CD4-positive, alpha-beta T cell (primary cell): ENCODE data around the gene UGT3A2. TPM values are rescaled to one million over a fixed set of nuclear protein-coding genes. Genes with fewer than 3 reads are reported as not detected.

ENCODE experiments used
- ATAC-seq: fragments of 200-7000 bp; cut with Tn5 transposase; one replicate; pipeline ENCODE4 v1.10.0; 2022; ENCODE audit warnings: mild to moderate bottlenecking; ENCODE audit not compliant: poor library complexity
- CTCF ChIA-PET: fragments of 350-600 bp; sonication (Branson Sonifier 250); formaldehyde crosslinking; loops from one replicate; lab custom pipeline; 2021; ENCODE audit warnings: antibody characterized with exemption, inconsistent platforms; lab: Charles Lee
- POLR2A ChIA-PET: fragments of 350-600 bp; sonication (Branson Sonifier 250); formaldehyde crosslinking; loops from one replicate; lab custom pipeline; 2021; ENCODE audit warnings: antibody characterized with exemption, inconsistent platforms; lab: Charles Lee
- DNase-seq, 14 experiments: peaks; one replicate each; pipeline ENCODE4 v3.0.0-alpha.2; 2013 to 2020; ENCODE audit warnings: mixed read lengths in 2 of 14
- H3K27ac ChIP-seq, 2 donors: one replicate each; pipeline versions ENCODE4 v1.5.1 to v1.7.0; 2013; ENCODE audit warnings: low read length in 2 of 2, low read depth in 1 of 2, mild to moderate bottlenecking in 1 of 2
- H3K27me3 ChIP-seq, 2 experiments: 1 replicate in 1 of 2; 2 replicates in 1 of 2; pipeline versions ENCODE4 v1.6.1 to v1.7.0; 2013; ENCODE audit warnings: low read length in 2 of 2, control low read depth in 1 of 2, mild to moderate bottlenecking in 1 of 2, moderate library complexity in 1 of 2; ENCODE audit not compliant: insufficient read depth in 2 of 2, control insufficient read depth in 1 of 2
- H3K36me3 ChIP-seq: one replicate; pipeline ENCODE4 v1.6.1; 2013; ENCODE audit warnings: low read length, control low read depth; ENCODE audit not compliant: insufficient read depth
- H3K4me1 ChIP-seq: one replicate; pipeline ENCODE4 v1.6.1; 2013; ENCODE audit warnings: low read length, control low read depth; ENCODE audit not compliant: insufficient read depth
- H3K4me3 ChIP-seq: one replicate; pipeline ENCODE4 v1.5.1; 2013; ENCODE audit warnings: mild to moderate bottlenecking, low read length, moderate library complexity
- H3K9me3 ChIP-seq, 2 experiments: 1 replicate in 1 of 2; 2 replicates in 1 of 2; pipeline versions ENCODE4 v1.6.1 to v1.7.0; 2013; ENCODE audit warnings: low read length in 2 of 2, mild to moderate bottlenecking in 2 of 2, control low read depth in 1 of 2, moderate library complexity in 1 of 2; ENCODE audit not compliant: control insufficient read depth in 1 of 2, insufficient read depth in 1 of 2
- H3K27ac Mint-ChIP-seq: one replicate; pipeline ENCODE4 v1.8.0; 2020; ENCODE audit warnings: mixed read lengths
- H3K27me3 Mint-ChIP-seq: one replicate; pipeline ENCODE4 v1.8.0; 2021; ENCODE audit warnings: mixed read lengths
- H3K36me3 Mint-ChIP-seq: one replicate; pipeline ENCODE4 v1.8.0; 2021; ENCODE audit warnings: low read depth, mixed read lengths
- H3K4me1 Mint-ChIP-seq: one replicate; pipeline ENCODE4 v1.8.0; 2021; ENCODE audit warnings: low read depth, mixed read lengths
- H3K4me3 Mint-ChIP-seq: one replicate; pipeline ENCODE4 v1.8.0; 2020; ENCODE audit warnings: mild to moderate bottlenecking, mixed read lengths
- H3K9me3 Mint-ChIP-seq: one replicate; pipeline ENCODE4 v1.8.0; 2020; ENCODE audit warnings: mixed read lengths
- intact Hi-C, 2 experiments: fragments of 100-400 bp; cut with DNase I in 1 of 2; cut with micrococcal nuclease in 1 of 2; formaldehyde crosslinking; loops; one replicate each; pipeline versions ENCODE4 v1.15.1 to v1.9.0; 2023 to 2025; cut with DNase I, micrococcal nuclease
- total RNA-seq, 174 experiments: library from RNA in 2 of 174; stranded (reverse) in 2 of 174; gene quantifications; one replicate each; pipeline ENCODE4 v1.2.3 and lab custom pipeline; 2021 to 2026
- TF ChIP-seq, protein P1 (sequence below): fragments of 200-600 bp; IDR thresholded peaks from one replicate; pipeline ENCODE4 v1.8.0; 2022; ENCODE audit warnings: antibody characterized with exemption, mild to moderate bottlenecking

The UGT3A2 gene
- total RNA-seq, 2 experiments from 2014 or later, result not detected

DNA sequence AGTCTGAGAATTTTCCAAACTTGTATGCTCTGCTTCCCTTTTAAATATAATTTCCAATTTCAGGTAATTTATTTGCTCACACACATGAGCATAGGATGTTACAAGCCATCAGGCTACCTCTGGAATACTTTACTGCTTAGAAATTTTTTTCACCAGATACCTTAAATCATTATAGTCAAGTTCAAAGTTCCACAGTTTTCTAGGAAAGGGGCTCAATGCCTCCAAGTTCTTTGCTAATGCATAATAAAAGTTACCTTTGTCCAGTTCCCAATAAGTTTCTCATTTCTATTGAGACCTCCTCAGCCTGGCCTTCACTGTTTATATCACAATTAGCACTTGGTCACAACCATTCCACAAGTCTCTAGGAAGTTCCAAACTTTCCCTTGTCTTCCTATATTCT is 59.3 kb downstream of the UGT3A2 start:
- ATAC-seq, result no peak
- H3K36me3 ChIP-seq, result no peaks in the 10 kb centered on the region
- TF ChIP-seq, protein P1, sequence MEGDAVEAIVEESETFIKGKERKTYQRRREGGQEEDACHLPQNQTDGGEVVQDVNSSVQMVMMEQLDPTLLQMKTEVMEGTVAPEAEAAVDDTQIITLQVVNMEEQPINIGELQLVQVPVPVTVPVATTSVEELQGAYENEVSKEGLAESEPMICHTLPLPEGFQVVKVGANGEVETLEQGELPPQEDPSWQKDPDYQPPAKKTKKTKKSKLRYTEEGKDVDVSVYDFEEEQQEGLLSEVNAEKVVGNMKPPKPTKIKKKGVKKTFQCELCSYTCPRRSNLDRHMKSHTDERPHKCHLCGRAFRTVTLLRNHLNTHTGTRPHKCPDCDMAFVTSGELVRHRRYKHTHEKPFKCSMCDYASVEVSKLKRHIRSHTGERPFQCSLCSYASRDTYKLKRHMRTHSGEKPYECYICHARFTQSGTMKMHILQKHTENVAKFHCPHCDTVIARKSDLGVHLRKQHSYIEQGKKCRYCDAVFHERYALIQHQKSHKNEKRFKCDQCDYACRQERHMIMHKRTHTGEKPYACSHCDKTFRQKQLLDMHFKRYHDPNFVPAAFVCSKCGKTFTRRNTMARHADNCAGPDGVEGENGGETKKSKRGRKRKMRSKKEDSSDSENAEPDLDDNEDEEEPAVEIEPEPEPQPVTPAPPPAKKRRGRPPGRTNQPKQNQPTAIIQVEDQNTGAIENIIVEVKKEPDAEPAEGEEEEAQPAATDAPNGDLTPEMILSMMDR, result no peak
- no peak overlapping the region for H3K4me3 Mint-ChIP-seq
- H3K9me3 Mint-ChIP-seq, result peaks cover 8% of the 10 kb centered on the region
- H3K9me3 ChIP-seq, result no peaks in the 10 kb centered on the region
- H3K4me1 ChIP-seq, result no peaks in the 10 kb centered on the region
- H3K27ac Mint-ChIP-seq, result no peak overlapping the region
- H3K27me3 Mint-ChIP-seq, result no peaks in the 10 kb centered on the region
- POLR2A ChIA-PET, result no interaction called here
- intact Hi-C loops, result no loop called here
- H3K27me3 ChIP-seq, result no peaks in the 10 kb centered on the region
- H3K4me1 Mint-ChIP-seq, result no peaks in the 10 kb centered on the region
- H3K27ac ChIP-seq, result no peak overlapping the region
- DNase-seq, result no peak
- CTCF ChIA-PET, result no interaction called here
- no peak overlapping the region for H3K4me3 ChIP-seq
- no peaks in the 10 kb centered on the region for H3K36me3 Mint-ChIP-seq

DNA sequence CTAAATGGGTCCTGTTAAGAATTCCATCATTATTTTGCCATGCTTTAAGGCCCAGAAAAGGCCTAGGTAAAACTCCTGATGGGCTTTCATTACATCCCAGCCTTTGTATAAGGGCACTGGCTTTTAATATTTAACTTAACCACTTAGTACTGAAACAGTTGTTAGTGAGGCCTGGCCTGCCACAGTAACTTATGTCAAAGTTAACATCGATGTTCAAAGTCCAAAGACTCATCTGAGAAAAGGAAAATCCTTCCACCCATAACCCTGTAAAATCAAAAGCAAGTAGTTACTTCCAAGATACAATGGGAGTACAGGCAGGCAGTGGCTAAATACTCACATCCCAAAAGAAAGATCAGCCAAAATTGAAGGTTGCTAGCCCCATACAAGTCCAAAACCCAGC is 60.5 kb downstream of the UGT3A2 start:
- DNase-seq (no peak), ATAC-seq (no peak)
- Mint-ChIP-seq H3K27ac (no peak overlapping the region), H3K4me1 (no peaks in the 10 kb centered on the region), H3K4me3 (no peak overlapping the region), H3K27me3 (no peaks in the 10 kb centered on the region), H3K36me3 (no peaks in the 10 kb centered on the region), H3K9me3 (peaks cover 8% of the 10 kb centered on the region)
- H3K4me1 ChIP-seq, result no peaks in the 10 kb centered on the region
- TF ChIP-seq, protein P1, result no peak
- CTCF ChIA-PET, result no interaction called here
- intact Hi-C loops, result no loop called here
- H3K9me3 ChIP-seq, result no peaks in the 10 kb centered on the region
- POLR2A ChIA-PET, result no interaction called here
- H3K27me3 ChIP-seq, result no peaks in the 10 kb centered on the region
- no peak overlapping the region for H3K27ac ChIP-seq
- no peaks in the 10 kb centered on the region for H3K36me3 ChIP-seq
- H3K4me3 ChIP-seq, result no peak overlapping the region

DNA sequence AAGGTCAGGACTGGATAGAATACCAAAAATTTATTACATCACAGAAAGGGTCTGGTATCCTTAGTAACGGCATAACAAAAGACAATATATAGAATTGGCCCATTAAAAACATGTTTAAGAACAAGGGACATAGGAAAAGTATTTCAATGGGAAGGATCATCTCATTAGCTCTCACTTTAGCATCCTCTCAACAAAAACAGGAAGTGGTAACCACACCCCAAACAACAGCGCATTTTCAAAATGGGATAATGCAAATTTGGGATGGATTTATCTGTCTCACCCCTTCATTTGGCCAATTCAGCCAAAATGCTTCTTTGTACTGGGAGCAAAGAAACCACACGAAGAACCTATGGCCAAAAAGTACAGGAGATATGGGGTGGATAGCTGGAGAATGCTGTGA is 65.7 kb downstream of the UGT3A2 start:
- no peak overlapping the region for H3K4me3 Mint-ChIP-seq
- CTCF ChIA-PET, result no interaction called here

More for the DNA sequence above, 65.7 kb downstream of the UGT3A2 start:
- no peaks in the 10 kb centered on the region for H3K4me1 ChIP-seq
- intact Hi-C loops, result no loop called here
- Mint-ChIP-seq H3K4me1 (no peaks in the 10 kb centered on the region), H3K27me3 (no peaks in the 10 kb centered on the region), H3K27ac (no peak overlapping the region), H3K9me3 (no peaks in the 10 kb centered on the region), H3K36me3 (no peaks in the 10 kb centered on the region)
- ATAC-seq, result no peak
- no peaks in the 10 kb centered on the region for H3K27me3 ChIP-seq
- H3K9me3 ChIP-seq, result no peaks in the 10 kb centered on the region
- no peaks in the 10 kb centered on the region for H3K36me3 ChIP-seq
- TF ChIP-seq, protein P1, result no peak
- H3K4me3 ChIP-seq, result no peak overlapping the region
- DNase-seq, result no peak
- no peak overlapping the region for H3K27ac ChIP-seq
- POLR2A ChIA-PET, result no interaction called here
